BLaER1 treated with 17β-estradiol and CSF1 and Interleukin-3, amounts not matched to agents 10 nM and 100 nM (cell line): ENCODE measurements around the gene DAND5.
A peak's percentile ranks its signal among the peaks of the same experiment; 100 is the strongest.
"Not testable (repeated sequence)": the region's sequence is repeated elsewhere in the genome, so short reads cannot be mapped to it uniquely, and the experiment has no call there.

ENCODE experiments used
- H3K27ac ChIP-seq, 11 experiments: shearing (Covaris generic); formaldehyde crosslinking; 2 replicates each; pipeline ENCODE4 v1.8.1; 2022
- H3K27me3 ChIP-seq, 11 experiments: shearing (Covaris generic); formaldehyde crosslinking; 2 replicates each; pipeline ENCODE4 v1.8.1; 2022
- H3K36me3 ChIP-seq, 11 experiments: shearing (Covaris generic); formaldehyde crosslinking; 2 replicates each; pipeline ENCODE4 v1.8.1; 2022
- H3K4me1 ChIP-seq, 10 experiments: shearing (Covaris generic); formaldehyde crosslinking; 2 replicates each; pipeline ENCODE4 v1.8.1; 2022
- H3K4me2 ChIP-seq, 11 experiments: shearing (Covaris generic); formaldehyde crosslinking; 2 replicates each; pipeline ENCODE4 v1.8.1; 2022
- H3K4me3 ChIP-seq, 10 experiments: shearing (Covaris generic); formaldehyde crosslinking; 2 replicates each; pipeline ENCODE4 v1.8.1; 2022
- H3K9ac ChIP-seq, 11 experiments: shearing (Covaris generic); formaldehyde crosslinking; 2 replicates each; pipeline ENCODE4 v1.8.1; 2022
- H3K9me3 ChIP-seq, 11 experiments: shearing (Covaris generic); formaldehyde crosslinking; replicated peaks in 1 of 11; 2 replicates each; pipeline ENCODE4 v1.8.1; 2022
- H4K20me1 ChIP-seq, 11 experiments: shearing (Covaris generic); formaldehyde crosslinking; 2 replicates each; pipeline ENCODE4 v1.8.1; 2022
- Cebpa-rat ChIP-seq, 11 experiments: shearing (Covaris generic); IDR thresholded peaks; 2 replicates each; pipeline ENCODE4 v1.8.1; 2022

Gene DAND5

GRCh38 chr19:12967907-12968306 lies 1.5 kb upstream of the DAND5 start:
- no peaks in the 10 kb centered on the region for H3K9me3 ChIP-seq
- no peaks in the 10 kb centered on the region for H3K36me3 ChIP-seq
- H3K4me2 ChIP-seq = no peak overlapping the region
- peaks cover 0 to 18% (median 11%) of the 10 kb centered on the region in 10 experiments; a peak in 12 of 20 replicates for H3K4me1 ChIP-seq
- TF ChIP-seq Cebpa-rat (IDR thresholded peaks at IDR 0.05) = no peak
- H3K4me3 ChIP-seq = no peak overlapping the region
- H3K9ac ChIP-seq = no peak overlapping the region
- no peaks in the 10 kb centered on the region for H4K20me1 ChIP-seq
- H3K27me3 ChIP-seq = no peaks in the 10 kb centered on the region
- no peak overlapping the region for H3K27ac ChIP-seq

- no peak overlapping the region for H3K4me3 ChIP-seq
- H3K9me3 ChIP-seq = no peaks in the 10 kb centered on the region
- H3K36me3 ChIP-seq = no peaks in the 10 kb centered on the region
- no peaks in the 10 kb centered on the region for H3K27me3 ChIP-seq
- 0 out of 22 replicates have a peak overlapping the region, but pooled peaks of 1 of the 11 experiments have one; percentile 28 for H3K9ac ChIP-seq
- no peaks in the 10 kb centered on the region for H4K20me1 ChIP-seq
- no peak overlapping the region for H3K27ac ChIP-seq
- H3K4me1 ChIP-seq = peaks cover 19 to 36% (median 31%) of the 10 kb centered on the region in 10 experiments
- no peak overlapping the region; a peak in 1 of 22 replicates for H3K4me2 ChIP-seq
- no peak for TF ChIP-seq Cebpa-rat (IDR thresholded peaks at IDR 0.05)
Observed at GRCh38 chr19:12970070-12970820, 869 bp downstream of the DAND5 start.

GRCh38 chr19:12973236-12973635 lies 3.9 kb downstream of the DAND5 start:
- H4K20me1 ChIP-seq = no peaks in the 10 kb centered on the region
- H3K27ac ChIP-seq = peak overlapping the region in 8 of 11 experiments; percentile 24 to 66 (median 48); a peak in 11 of 22 replicates
- H3K9ac ChIP-seq = peak overlapping the region in 4 of 11 experiments; percentile 10 to 41 (median 30); a peak in 3 of 22 replicates
- no peaks in the 10 kb centered on the region for H3K27me3 ChIP-seq
- no peak for TF ChIP-seq Cebpa-rat (IDR thresholded peaks at IDR 0.05)
- peaks cover 19 to 36% (median 27%) of the 10 kb centered on the region in 10 experiments for H3K4me1 ChIP-seq
- H3K4me3 ChIP-seq = no peak overlapping the region
- H3K9me3 ChIP-seq = no peaks in the 10 kb centered on the region
- H3K4me2 ChIP-seq = peak overlapping the region; percentile 34 to 85 (median 72); a peak in 21 of 22 replicates
- no peaks in the 10 kb centered on the region for H3K36me3 ChIP-seq

- Histone ChIP-seq H3K4me3 (no peak overlapping the region), H3K9ac (peak overlapping the region in 9 of 11 experiments; percentile 28 to 71 (median 56); a peak in 18 of 22 replicates), H3K9me3 (no peaks in the 10 kb centered on the region), H3K4me1 (peaks cover 19 to 34% (median 27%) of the 10 kb centered on the region in 10 experiments), H3K27ac (peak overlapping the region in 9 of 11 experiments; percentile 42 to 79 (median 73); a peak in 18 of 22 replicates), H3K36me3 (no peaks in the 10 kb centered on the region), H4K20me1 (no peaks in the 10 kb centered on the region), H3K4me2 (peak overlapping the region; percentile 34 to 85 (median 72)), H3K27me3 (no peaks in the 10 kb centered on the region)
- no peak for TF ChIP-seq Cebpa-rat (IDR thresholded peaks at IDR 0.05)
Observed at GRCh38 chr19:12974301-12975220, 5.2 kb downstream of the DAND5 start.

GRCh38 chr19:12975221-12975741 lies 5.9 kb downstream of the DAND5 start:
- Histone ChIP-seq H3K4me1 (peaks cover 19 to 37% (median 34%) of the 10 kb centered on the region in 10 experiments), H3K36me3 (no peaks in the 10 kb centered on the region), H3K4me2 (peak overlapping the region in 10 of 11 experiments; percentile 62 to 85 (median 74); a peak in 20 of 22 replicates), H3K27ac (peak overlapping the region in 9 of 11 experiments; percentile 42 to 79 (median 73); a peak in 17 of 22 replicates), H3K4me3 (no peak overlapping the region), H3K27me3 (no peaks in the 10 kb centered on the region), H3K9ac (peak overlapping the region in 8 of 11 experiments; percentile 44 to 71 (median 58); a peak in 16 of 22 replicates), H4K20me1 (no peaks in the 10 kb centered on the region), H3K9me3 (no peaks in the 10 kb centered on the region)
- no peak for TF ChIP-seq Cebpa-rat (IDR thresholded peaks at IDR 0.05)

- H3K4me2 ChIP-seq, H3K4me3 ChIP-seq, H3K9ac ChIP-seq, H3K36me3 ChIP-seq, H4K20me1 ChIP-seq, H3K27ac ChIP-seq, H3K27me3 ChIP-seq, H3K9me3 ChIP-seq: not testable (repeated sequence)
- peaks cover 19 to 40% (median 35%) of the 10 kb centered on the region in 10 experiments for H3K4me1 ChIP-seq
Observed at GRCh38 chr19:12976109-12976508, 6.7 kb downstream of the DAND5 start.

GRCh38 chr19:12979974-12980373 lies 10.6 kb downstream of the DAND5 start:
- Histone ChIP-seq H3K4me3 (no peak overlapping the region), H3K27me3 (no peaks in the 10 kb centered on the region), H3K9ac (no peak overlapping the region), H3K4me2 (peak overlapping the region in 9 of 11 experiments; percentile 26 to 58 (median 37); a peak in 16 of 22 replicates), H3K9me3 (no peaks in the 10 kb centered on the region), H3K4me1 (peaks cover 17 to 43% (median 37%) of the 10 kb centered on the region in 10 experiments), H3K27ac (no peak overlapping the region), H3K36me3 (no peaks in the 10 kb centered on the region), H4K20me1 (peaks cover 0 to 5% (median 0%) of the 10 kb centered on the region in 11 experiments; a peak in 1 of 22 replicates)
- no peak for TF ChIP-seq Cebpa-rat (IDR thresholded peaks at IDR 0.05)

GRCh38 chr19:12982648-12983047 lies 13.3 kb downstream of the DAND5 start:
- peak overlapping the region in 2 of 10 experiments; percentile 45 to 67; a peak in 2 of 20 replicates for H3K4me3 ChIP-seq
- H4K20me1 ChIP-seq = peaks cover 0 to 16% (median 0%) of the 10 kb centered on the region in 11 experiments; a peak in 1 of 22 replicates
- peak overlapping the region in 5 of 11 experiments; percentile 62 to 71 (median 69); a peak in 7 of 22 replicates for H3K9ac ChIP-seq
- peak overlapping the region; percentile 65 to 95 (median 84) for H3K4me2 ChIP-seq
- H3K4me1 ChIP-seq = peaks cover 26 to 61% (median 56%) of the 10 kb centered on the region in 10 experiments
- no peak for TF ChIP-seq Cebpa-rat (IDR thresholded peaks at IDR 0.05)
- no peaks in the 10 kb centered on the region for H3K9me3 ChIP-seq
- H3K36me3 ChIP-seq = no peaks in the 10 kb centered on the region
- H3K27ac ChIP-seq = no peak overlapping the region
- H3K27me3 ChIP-seq = 0 out of 22 replicates have a peak, but pooled peaks cover 0 to 4% (median 0%) of the 10 kb centered on the region in 11 experiments
